Cardiac muscle cell (in vitro differentiated cells and primary cell): Measurements from ENCODE around the gene GPR55. TPM values are rescaled to one million over a fixed set of nuclear protein-coding genes. Genes with fewer than 3 reads are reported as not detected.

Source experiments
- DNase-seq, 2 donors: peaks; one replicate each; pipeline versions ENCODE4 v3.0.0 to v3.0.0-alpha.2; 2010 to 2017; ENCODE audit warnings: low read depth in 1 of 2, low spot score in 1 of 2
- H3K27ac ChIP-seq: fragments of 200-600 bp; sonication (generic); 2 replicates; pipeline ENCODE4 v1.5.1; 2016
- H3K27me3 ChIP-seq: fragments of 200-600 bp; sonication (generic); 2 replicates; pipeline ENCODE4 v1.6.0; 2016; ENCODE audit warnings: control low read depth
- H3K36me3 ChIP-seq: fragments of 200-600 bp; sonication (generic); 2 replicates; pipeline ENCODE4 v1.5.1; 2016; ENCODE audit warnings: control low read depth
- H3K4me1 ChIP-seq: fragments of 200-600 bp; sonication (generic); 2 replicates; pipeline ENCODE4 v1.8.1; 2017; ENCODE audit warnings: low read depth, mild to moderate bottlenecking, mixed run types
- H3K4me3 ChIP-seq: fragments of 200-600 bp; sonication (generic); 2 replicates; pipeline ENCODE4 v1.5.1; 2016; ENCODE audit warnings: mild to moderate bottlenecking
- H3K9me3 ChIP-seq: fragments of 200-600 bp; sonication (generic); 2 replicates; pipeline ENCODE4 v1.5.1; 2017; ENCODE audit warnings: low read depth, mild to moderate bottlenecking, control low read depth
- polyA plus RNA-seq: library from polyadenylated mRNA; unstranded; fragments of >200 nt; fragmentation: Nextera tagmentation; extraction: Ambion mirVana; gene quantifications from 2 replicates; pipeline ENCODE4 v1.2.1, GENCODE V29; 2016
- total RNA-seq: library from RNA; depleted of rRNA; stranded (reverse); fragments of >200 nt; gene quantifications from 2 replicates; pipeline ENCODE4 v1.2.3, GENCODE V29; 2016
- TF ChIP-seq, protein P1 (sequence below): IDR thresholded peaks from 2 replicates; pipeline ENCODE4 v1.5.1; 2012; ENCODE audit warnings: low read depth, mild to moderate bottlenecking, low read length

GPR55 gene
- total and polyA plus RNA-seq, 2 experiments from 2014 or later = not detected

DNA sequence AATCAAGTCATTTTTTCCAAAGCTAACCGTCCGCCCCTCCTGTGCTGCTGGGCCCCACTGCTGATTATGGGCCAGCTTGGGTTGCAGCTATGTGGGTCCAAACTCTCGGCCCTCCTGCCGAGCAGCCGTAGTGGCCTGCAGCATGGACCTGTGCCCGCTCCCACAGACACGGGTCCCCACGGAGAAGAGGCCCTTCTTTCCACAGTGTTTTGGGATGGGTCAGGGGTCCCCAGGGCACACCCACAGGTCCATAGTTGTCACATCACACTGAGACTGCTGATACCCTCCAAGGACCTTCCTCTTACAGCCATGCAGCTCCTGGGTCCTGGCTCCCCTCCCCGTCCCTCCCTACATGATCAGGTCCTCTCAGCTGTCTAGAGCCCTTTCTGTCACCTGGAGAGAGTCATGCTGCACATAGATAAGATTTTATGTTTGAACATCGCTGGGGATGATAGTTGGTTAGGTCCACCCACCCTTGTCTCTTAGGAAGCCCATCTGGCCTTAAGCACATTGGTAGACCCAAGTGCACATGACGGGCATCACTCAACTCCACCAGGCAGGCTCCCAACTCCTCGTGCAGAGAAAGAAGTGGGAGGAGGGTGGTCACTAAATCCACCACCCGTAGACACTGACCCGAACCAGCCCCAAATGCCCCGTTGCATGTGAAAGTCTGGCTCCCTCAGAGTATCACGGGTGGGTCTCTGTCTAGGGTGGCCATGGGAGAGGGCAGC is 17.5 kb downstream of the GPR55 start:
- Histone ChIP-seq H3K36me3 (no peaks in the 10 kb centered on the region), H3K9me3 (no peaks in the 10 kb centered on the region), H3K4me1 (peaks cover 19% of the 10 kb centered on the region), H3K27ac (no peak overlapping the region), H3K4me3 (no peak overlapping the region), H3K27me3 (peaks cover 3% of the 10 kb centered on the region)
- DNase-seq = no peak
- TF ChIP-seq, protein P1, sequence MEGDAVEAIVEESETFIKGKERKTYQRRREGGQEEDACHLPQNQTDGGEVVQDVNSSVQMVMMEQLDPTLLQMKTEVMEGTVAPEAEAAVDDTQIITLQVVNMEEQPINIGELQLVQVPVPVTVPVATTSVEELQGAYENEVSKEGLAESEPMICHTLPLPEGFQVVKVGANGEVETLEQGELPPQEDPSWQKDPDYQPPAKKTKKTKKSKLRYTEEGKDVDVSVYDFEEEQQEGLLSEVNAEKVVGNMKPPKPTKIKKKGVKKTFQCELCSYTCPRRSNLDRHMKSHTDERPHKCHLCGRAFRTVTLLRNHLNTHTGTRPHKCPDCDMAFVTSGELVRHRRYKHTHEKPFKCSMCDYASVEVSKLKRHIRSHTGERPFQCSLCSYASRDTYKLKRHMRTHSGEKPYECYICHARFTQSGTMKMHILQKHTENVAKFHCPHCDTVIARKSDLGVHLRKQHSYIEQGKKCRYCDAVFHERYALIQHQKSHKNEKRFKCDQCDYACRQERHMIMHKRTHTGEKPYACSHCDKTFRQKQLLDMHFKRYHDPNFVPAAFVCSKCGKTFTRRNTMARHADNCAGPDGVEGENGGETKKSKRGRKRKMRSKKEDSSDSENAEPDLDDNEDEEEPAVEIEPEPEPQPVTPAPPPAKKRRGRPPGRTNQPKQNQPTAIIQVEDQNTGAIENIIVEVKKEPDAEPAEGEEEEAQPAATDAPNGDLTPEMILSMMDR = no peak

DNA sequence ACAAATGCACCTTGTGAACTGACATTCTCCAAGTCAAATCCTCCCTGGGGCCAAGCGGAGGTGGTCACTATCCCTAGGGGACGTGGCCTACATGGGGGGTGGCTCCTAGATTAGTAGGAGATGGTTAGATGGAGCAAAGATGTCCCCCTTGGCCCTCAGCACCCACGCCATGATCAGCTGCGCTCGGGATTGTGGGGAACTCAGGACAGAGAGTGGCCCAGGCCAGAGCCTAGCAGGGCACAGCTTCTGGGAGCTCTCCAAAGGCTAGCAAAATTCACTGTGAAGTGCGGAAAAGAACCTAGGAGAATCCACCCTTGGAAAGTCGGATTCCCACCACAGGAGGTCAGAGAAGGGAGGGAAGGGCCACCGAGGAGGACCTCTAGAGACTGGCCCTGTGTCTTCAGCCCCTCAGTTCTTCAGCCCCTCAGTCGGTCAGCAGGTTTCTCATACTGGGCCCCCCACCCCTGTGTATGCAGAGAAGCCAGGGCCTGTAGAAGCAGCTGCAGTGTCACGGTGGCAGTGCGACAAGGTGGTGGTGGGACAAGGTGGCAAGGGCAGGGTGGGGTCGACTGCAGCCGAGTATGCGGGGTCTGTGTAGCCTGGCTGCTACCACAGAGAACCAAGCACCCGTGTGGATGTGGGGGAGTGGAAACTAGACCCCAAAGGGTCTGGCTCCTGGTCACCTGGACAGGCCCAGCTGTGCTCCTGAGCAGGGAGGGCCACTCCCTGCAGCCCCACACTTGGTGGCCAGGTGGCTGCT is 18.4 kb downstream of the GPR55 start:
- TF ChIP-seq, protein P1 = no peak
- Histone ChIP-seq H3K27ac (no peak overlapping the region), H3K4me3 (no peak overlapping the region), H3K4me1 (peaks cover 19% of the 10 kb centered on the region), H3K27me3 (peaks cover 3% of the 10 kb centered on the region), H3K36me3 (no peaks in the 10 kb centered on the region), H3K9me3 (no peaks in the 10 kb centered on the region)
- peak in 1 of 2 donors; percentile 28 for DNase-seq

DNA sequence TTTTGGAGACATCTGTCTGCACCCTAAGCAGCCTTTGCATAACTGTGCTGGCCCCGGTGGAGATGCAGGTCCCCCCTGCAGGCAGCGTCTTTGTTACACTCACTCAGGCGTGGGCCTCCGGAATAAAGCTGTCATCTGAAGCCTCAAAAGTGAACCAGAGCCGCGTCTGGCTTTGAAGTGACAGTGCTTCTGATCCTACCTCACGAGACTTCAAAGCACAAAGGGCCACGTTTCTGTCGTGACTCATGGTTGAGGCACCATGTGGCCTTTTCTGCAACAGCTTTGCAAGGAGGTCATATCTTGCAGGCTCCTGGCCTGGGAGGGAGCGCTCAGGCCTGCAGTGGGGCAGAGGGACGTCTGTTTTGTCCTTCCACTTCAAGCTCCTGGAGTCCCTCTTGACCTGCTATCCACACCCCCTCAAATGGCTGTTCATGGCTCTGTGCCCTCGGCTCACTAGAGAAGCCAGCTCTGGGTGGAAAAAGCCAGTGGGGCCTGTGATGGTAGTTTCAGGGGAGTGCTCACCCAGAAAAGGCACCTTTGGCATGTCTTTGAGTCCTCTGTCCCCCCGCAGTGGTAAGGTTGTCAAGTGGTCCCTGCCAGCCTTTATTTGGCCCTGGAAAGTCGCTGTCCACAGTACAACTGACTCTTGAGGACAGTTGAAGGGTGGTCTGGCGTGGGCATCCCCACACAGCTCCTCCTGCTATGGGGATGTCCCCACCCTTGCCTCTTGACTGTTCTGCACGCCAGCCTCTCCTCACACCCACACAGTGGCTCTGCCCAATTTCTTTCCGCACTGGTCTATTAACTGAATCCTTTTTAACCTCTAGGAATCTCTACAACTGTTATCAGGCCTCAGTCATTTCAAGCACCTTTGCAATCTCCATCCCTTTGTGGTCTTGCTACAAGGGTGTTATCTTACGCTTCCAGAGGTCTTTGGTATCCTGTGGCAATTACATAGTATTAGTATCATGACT is 19.3 kb downstream of the GPR55 start:
- Histone ChIP-seq H3K4me3 (no peak overlapping the region), H3K27me3 (peaks cover 10% of the 10 kb centered on the region), H3K27ac (no peak overlapping the region), H3K4me1 (peaks cover 19% of the 10 kb centered on the region), H3K9me3 (no peaks in the 10 kb centered on the region), H3K36me3 (no peaks in the 10 kb centered on the region)
- DNase-seq = peak in 1 of 2 donors; percentile 61
- TF ChIP-seq, protein P1 = no peak

DNA sequence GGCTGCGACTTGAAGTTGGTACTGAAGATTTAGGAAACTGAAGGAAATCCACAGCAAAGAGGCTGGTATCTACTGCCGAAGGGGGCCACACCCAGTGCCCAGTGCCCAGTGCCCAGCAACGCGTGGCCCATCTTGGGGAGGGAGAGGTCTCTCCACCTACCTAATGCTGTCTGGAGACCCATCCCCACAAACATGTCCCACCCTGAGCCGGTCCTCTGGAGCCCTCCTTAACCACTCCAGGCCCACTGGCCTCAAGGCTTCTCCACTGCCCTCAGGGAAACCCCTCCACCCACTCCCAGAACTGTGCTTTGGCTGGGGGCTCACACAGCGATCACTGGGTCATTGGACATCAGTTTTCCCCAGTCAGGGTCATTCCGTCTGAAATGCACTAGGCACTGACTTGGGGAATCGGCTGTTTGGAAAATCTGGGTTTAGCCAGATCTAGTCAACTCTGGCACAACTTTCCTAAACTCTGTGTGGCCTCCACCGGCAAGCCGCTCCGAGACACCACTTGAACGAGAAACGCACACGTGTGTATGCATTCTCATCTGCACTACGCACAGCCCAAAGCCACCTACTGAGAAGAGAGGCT is 20.1 kb downstream of the GPR55 start:
- Histone ChIP-seq H3K27me3 (peaks cover 10% of the 10 kb centered on the region), H3K4me1 (peaks cover 23% of the 10 kb centered on the region), H3K4me3 (no peak overlapping the region), H3K27ac (no peak overlapping the region), H3K9me3 (no peaks in the 10 kb centered on the region), H3K36me3 (no peaks in the 10 kb centered on the region)
- TF ChIP-seq, protein P1 = no peak
- DNase-seq = no peak
